HL-60 (cell line): ENCODE measurements around the gene VAX1.

Experiments used
- DNase-seq, 2 experiments: peaks; one replicate each; pipeline ENCODE4 v3.0.0-alpha.2; 2010 to 2020; ENCODE audit warnings: low read depth in 1 of 2, low spot score in 1 of 2
- H3K27ac ChIP-seq: fragments of 250-450 bp; sonication (Bioruptor Pico); replicated peaks from 2 replicates; pipeline ENCODE4 v1.5.1; 2020; ENCODE audit warnings: mild to moderate bottlenecking, moderate library complexity
- H3K27me3 ChIP-seq: fragments of 250-450 bp; sonication (Bioruptor Pico); 2 replicates; pipeline ENCODE4 v1.5.1; 2021; ENCODE audit warnings: mild to moderate bottlenecking, moderate library complexity; ENCODE audit not compliant: insufficient read depth, poor library complexity, severe bottlenecking
- H3K4me3 ChIP-seq: replicated peaks from 2 replicates; pipeline ENCODE4 v1.5.1; 2011; ENCODE audit warnings: mild to moderate bottlenecking, control low read depth, low read length; ENCODE audit not compliant: insufficient read depth
- GABPA ChIP-seq: IDR thresholded peaks from 2 replicates; pipeline ENCODE4 v1.6.1; 2012; ENCODE audit warnings: low read depth
- POLR2AphosphoS5 ChIP-seq: IDR thresholded peaks from 2 replicates; pipeline ENCODE4 v1.6.1; 2012; ENCODE audit warnings: low read depth
- SPI1 ChIP-seq: IDR thresholded peaks from 2 replicates; pipeline ENCODE4 v1.6.1; 2012; ENCODE audit warnings: low read depth, mild to moderate bottlenecking, borderline replicate concordance
- TF ChIP-seq, protein P1 (sequence below): IDR thresholded peaks from 2 replicates; pipeline ENCODE4 v1.6.1; 2012; ENCODE audit warnings: low read depth; ENCODE audit not compliant: insufficient replicate concordance
- TF ChIP-seq, protein P2 (sequence below): IDR thresholded peaks from one replicate; pipeline ENCODE4 v1.5.1; 2011; ENCODE audit warnings: low read length, control low read depth, inconsistent platforms; ENCODE audit not compliant: insufficient read depth

The VAX1 gene

DNA sequence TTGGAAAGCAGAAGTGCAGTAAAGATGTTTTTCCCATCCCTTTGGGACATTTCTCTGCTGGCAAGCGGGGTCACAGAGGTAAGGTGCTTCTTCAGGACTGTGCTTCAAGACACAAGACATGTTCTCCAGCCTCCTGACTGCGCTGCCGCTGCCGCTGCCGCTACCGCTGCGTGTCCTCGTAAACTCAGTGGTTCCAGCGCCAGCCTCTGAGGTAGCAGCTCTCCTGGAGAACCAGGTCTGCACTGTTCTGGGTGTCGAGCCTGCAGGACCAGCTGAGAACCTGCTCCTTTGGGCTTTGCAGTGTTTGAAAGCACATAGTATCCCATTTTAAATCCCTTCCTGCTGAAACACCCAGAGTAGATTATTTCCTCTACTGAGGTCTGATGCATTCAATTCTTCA lies 46.2 kb upstream of the VAX1 start:
- DNase-seq: no peak
- no peak for TF ChIP-seq POLR2AphosphoS5
- TF ChIP-seq, protein P1, sequence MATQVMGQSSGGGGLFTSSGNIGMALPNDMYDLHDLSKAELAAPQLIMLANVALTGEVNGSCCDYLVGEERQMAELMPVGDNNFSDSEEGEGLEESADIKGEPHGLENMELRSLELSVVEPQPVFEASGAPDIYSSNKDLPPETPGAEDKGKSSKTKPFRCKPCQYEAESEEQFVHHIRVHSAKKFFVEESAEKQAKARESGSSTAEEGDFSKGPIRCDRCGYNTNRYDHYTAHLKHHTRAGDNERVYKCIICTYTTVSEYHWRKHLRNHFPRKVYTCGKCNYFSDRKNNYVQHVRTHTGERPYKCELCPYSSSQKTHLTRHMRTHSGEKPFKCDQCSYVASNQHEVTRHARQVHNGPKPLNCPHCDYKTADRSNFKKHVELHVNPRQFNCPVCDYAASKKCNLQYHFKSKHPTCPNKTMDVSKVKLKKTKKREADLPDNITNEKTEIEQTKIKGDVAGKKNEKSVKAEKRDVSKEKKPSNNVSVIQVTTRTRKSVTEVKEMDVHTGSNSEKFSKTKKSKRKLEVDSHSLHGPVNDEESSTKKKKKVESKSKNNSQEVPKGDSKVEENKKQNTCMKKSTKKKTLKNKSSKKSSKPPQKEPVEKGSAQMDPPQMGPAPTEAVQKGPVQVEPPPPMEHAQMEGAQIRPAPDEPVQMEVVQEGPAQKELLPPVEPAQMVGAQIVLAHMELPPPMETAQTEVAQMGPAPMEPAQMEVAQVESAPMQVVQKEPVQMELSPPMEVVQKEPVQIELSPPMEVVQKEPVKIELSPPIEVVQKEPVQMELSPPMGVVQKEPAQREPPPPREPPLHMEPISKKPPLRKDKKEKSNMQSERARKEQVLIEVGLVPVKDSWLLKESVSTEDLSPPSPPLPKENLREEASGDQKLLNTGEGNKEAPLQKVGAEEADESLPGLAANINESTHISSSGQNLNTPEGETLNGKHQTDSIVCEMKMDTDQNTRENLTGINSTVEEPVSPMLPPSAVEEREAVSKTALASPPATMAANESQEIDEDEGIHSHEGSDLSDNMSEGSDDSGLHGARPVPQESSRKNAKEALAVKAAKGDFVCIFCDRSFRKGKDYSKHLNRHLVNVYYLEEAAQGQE: no peak
- no peak for TF ChIP-seq GABPA
- TF ChIP-seq, protein P2, sequence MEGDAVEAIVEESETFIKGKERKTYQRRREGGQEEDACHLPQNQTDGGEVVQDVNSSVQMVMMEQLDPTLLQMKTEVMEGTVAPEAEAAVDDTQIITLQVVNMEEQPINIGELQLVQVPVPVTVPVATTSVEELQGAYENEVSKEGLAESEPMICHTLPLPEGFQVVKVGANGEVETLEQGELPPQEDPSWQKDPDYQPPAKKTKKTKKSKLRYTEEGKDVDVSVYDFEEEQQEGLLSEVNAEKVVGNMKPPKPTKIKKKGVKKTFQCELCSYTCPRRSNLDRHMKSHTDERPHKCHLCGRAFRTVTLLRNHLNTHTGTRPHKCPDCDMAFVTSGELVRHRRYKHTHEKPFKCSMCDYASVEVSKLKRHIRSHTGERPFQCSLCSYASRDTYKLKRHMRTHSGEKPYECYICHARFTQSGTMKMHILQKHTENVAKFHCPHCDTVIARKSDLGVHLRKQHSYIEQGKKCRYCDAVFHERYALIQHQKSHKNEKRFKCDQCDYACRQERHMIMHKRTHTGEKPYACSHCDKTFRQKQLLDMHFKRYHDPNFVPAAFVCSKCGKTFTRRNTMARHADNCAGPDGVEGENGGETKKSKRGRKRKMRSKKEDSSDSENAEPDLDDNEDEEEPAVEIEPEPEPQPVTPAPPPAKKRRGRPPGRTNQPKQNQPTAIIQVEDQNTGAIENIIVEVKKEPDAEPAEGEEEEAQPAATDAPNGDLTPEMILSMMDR: no peak
- no peak for TF ChIP-seq SPI1
- Histone ChIP-seq H3K27ac (no peak overlapping the region), H3K4me3 (no peak overlapping the region), H3K27me3 (no peaks in the 10 kb centered on the region)

DNA sequence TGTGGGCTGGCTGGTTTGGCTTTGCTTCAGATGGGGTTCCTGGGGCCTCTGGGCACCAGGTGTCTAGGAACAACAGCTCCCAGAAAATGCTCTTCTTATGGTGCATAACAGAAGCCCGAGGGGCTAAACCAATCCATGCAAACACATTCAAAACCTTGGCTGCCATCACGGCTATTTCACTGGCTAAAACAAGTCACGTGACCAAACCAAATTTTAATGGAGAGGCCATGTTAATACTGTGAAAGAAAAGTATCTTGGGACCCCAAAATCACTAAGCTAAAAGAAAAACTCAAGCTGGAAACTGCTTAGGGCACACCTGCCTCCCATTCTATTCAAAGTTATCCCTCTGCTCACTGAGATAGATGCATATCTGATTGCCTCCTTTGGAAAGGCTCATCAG lies 40.1 kb upstream of the VAX1 start:
- Histone ChIP-seq H3K4me3 (no peak overlapping the region), H3K27me3 (peaks cover 8% of the 10 kb centered on the region), H3K27ac (no peak overlapping the region)
- DNase-seq: no peak
- no peak for TF ChIP-seq POLR2AphosphoS5
- TF ChIP-seq, protein P2: no peak
- no peak for TF ChIP-seq SPI1
- TF ChIP-seq GABPA: no peak
- TF ChIP-seq, protein P1: no peak

DNA sequence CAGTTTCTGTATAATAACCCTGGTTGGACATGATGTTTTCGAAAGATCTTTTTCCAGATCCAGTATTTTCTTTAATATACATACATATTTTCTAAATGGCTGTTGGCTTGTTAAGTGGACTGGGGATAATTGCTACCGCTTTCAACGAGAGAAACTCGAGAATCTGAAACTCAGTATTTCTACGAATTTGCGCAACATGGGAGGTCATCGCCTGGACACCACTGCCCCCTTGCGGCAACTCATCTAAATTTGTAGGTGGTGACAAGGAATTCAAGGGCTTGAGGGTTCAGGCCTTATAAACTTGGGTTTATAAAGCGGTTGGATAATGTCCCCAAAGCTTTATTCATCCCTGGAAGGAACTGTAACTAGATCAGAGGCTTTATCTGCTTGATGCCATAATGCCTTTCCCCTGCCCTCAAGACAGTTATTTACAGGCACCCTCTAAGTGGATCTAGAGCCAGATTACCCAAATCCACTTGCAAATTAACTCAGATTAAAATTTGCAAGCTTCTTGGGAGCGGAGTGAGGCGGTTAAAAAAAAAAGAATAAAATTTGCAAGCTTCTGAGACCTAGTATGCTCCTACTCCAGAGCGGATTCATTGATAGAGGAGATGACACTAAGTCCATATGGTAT lies 37.9 kb upstream of the VAX1 start:
- Histone ChIP-seq H3K27me3 (peaks cover 22% of the 10 kb centered on the region), H3K27ac (no peak overlapping the region), H3K4me3 (peak overlapping the region; percentile 50)
- DNase-seq: peak; percentile 57 to 79
- TF ChIP-seq SPI1 (no peak), GABPA (no peak), POLR2AphosphoS5 (no peak)
- TF ChIP-seq, protein P2: peak; percentile 52
